HepG2 (cell line): ENCODE data around the gene MGA. TPM values are rescaled to one million over a fixed set of nuclear protein-coding genes. Genes with fewer than 3 reads are reported as not detected.

Experiments
- CBX1 ChIP-seq: IDR thresholded peaks from one replicate; pipeline ENCODE4 v1.6.1; 2016; ENCODE audit warnings: antibody characterized with exemption, low read depth
- CREB3 ChIP-seq: sonication (generic); formaldehyde crosslinking; IDR thresholded peaks from 2 replicates; pipeline ENCODE4 v1.5.0; 2020; ENCODE audit warnings: missing genetic modification reagents
- HMGXB3 ChIP-seq: sonication (generic); formaldehyde crosslinking; IDR thresholded peaks from 2 replicates; pipeline ENCODE4 v1.4.0; 2020; ENCODE audit warnings: missing genetic modification reagents, borderline replicate concordance
- JDP2 ChIP-seq: sonication (generic); formaldehyde crosslinking; IDR thresholded peaks from 2 replicates; pipeline ENCODE4 v1.8.1; 2022; ENCODE audit warnings: missing genetic modification reagents, borderline replicate concordance
- NFE2L2 ChIP-seq: fragments of 150-350 bp; IDR thresholded peaks from 2 replicates; pipeline ENCODE4 v1.6.1; 2014; ENCODE audit warnings: low read length
- PPARG ChIP-seq: conservative IDR thresholded peaks from 2 replicates; pipeline ENCODE4 v1.6.1; 2016; ENCODE audit warnings: missing biosample characterization, missing genetic modification reagents
- SNAI1 ChIP-seq: sonication (generic); formaldehyde crosslinking; IDR thresholded peaks from 2 replicates; pipeline ENCODE4 v1.5.0; 2020; ENCODE audit warnings: mild to moderate bottlenecking, missing genetic modification reagents, borderline replicate concordance
- THAP7 ChIP-seq: sonication (generic); formaldehyde crosslinking; IDR thresholded peaks from 2 replicates; pipeline ENCODE4 v1.8.1; 2023; ENCODE audit warnings: mild to moderate bottlenecking, missing genetic modification reagents
- THAP9 ChIP-seq: sonication (generic); formaldehyde crosslinking; IDR thresholded peaks from 2 replicates; pipeline ENCODE4; 2020; ENCODE audit warnings: missing genetic modification reagents, mild to moderate bottlenecking, borderline replicate concordance
- ZBTB10 ChIP-seq: sonication (generic); formaldehyde crosslinking; IDR thresholded peaks from 2 replicates; pipeline ENCODE4 v1.4.0; 2020; ENCODE audit warnings: missing genetic modification reagents, borderline replicate concordance
- ZFYVE20 ChIP-seq: sonication (generic); formaldehyde crosslinking; IDR thresholded peaks from 2 replicates; pipeline ENCODE4 v1.8.0; 2023; ENCODE audit warnings: low read depth, mild to moderate bottlenecking, moderate library complexity, missing genetic modification reagents, borderline replicate concordance
- ZNF296 ChIP-seq: sonication (generic); formaldehyde crosslinking; conservative IDR thresholded peaks from 2 replicates; pipeline ENCODE4 v1.5.0; 2020; ENCODE audit warnings: mild to moderate bottlenecking, missing genetic modification reagents
- ZNF383 ChIP-seq: sonication (generic); formaldehyde crosslinking; IDR thresholded peaks from 2 replicates; pipeline ENCODE4 v1.4.0; 2020; ENCODE audit warnings: missing genetic modification reagents, mild to moderate bottlenecking, borderline replicate concordance
- ZNF580 ChIP-seq: IDR thresholded peaks from 2 replicates; pipeline ENCODE4 v1.6.1; 2016; ENCODE audit warnings: low read depth, borderline replicate concordance
- polyA plus RNA-seq, 8 experiments: library from polyadenylated mRNA; depleted of rRNA in 3 of 8; stranded (reverse) in 7 of 8; unstranded in 1 of 8; fragments of >200 nt; fragmentation: Illumina TruSeq in 4 of 8; extraction: Trizol in 4 of 8; gene quantifications; 2 replicates each; pipeline versions ENCODE4 v1.2.1 to v1.2.3, GENCODE V29; 2011 to 2016; ENCODE audit warnings: low read depth in 4 of 8, missing spikeins in 1 of 8, mixed read lengths in 1 of 8; ENCODE audit not compliant: insufficient read depth in 1 of 8
- total RNA-seq, 5 experiments: library from RNA; depleted of rRNA; stranded (reverse); fragments of >200 nt; fragmentation: Illumina TruSeq; extraction: Trizol; gene quantifications; 2 replicates each; pipeline ENCODE4 v1.2.3, GENCODE V29; 2016; ENCODE audit warnings: low read depth in 1 of 5

MGA gene
- total and polyA plus RNA-seq, 2 of the 13 experiments (the other 11 are each of a cell fraction or from before 2014, with no cell fraction given): 5.3 to 59.0 TPM

- TF ChIP-seq ZNF296 (peak; percentile 89), THAP9 (CRISPR knock-in tag) (peak; percentile 89; the same call in 1 of the 2 replicates), ZNF580 (CRISPR knock-in tag) (peak; percentile 98; the same call in 1 of the 2 replicates), JDP2 (CRISPR knock-in tag) (peak; percentile 87), NFE2L2 (no peak), CBX1 (no peak), ZNF383 (CRISPR knock-in tag) (peak; percentile 29; the same call in 1 of the 2 replicates), HMGXB3 (CRISPR knock-in tag) (peak; percentile 64), THAP7 (CRISPR knock-in tag) (peak; percentile 85; the same call in 1 of the 2 replicates), SNAI1 (CRISPR knock-in tag) (peak; percentile 99), ZFYVE20 (CRISPR knock-in tag) (peak; percentile 82; the same call in 1 of the 2 replicates), PPARG (peak; percentile 29; the same call in 1 of the 2 replicates), ZBTB10 (CRISPR knock-in tag) (no peak), CREB3 (CRISPR knock-in tag) (peak; percentile 97)
Observed at GRCh38 chr15:41621200-41622193, 38.7 kb upstream of the MGA start (continued).
